Activated T-cell treated with anti-CD3 and anti-CD28 coated beads, Interleukin-2, amount 50 U/mL, for 72 hours (primary cell): Measurements from ENCODE around the gene SPAG9. TPM values are rescaled to one million over a fixed set of nuclear protein-coding genes. Genes with fewer than 3 reads are reported as not detected.
A peak's percentile ranks its signal among the peaks of the same experiment; 100 is the strongest.

Source experiments
- ATAC-seq, 2 donors: fragments of 150-1000 bp; cut with Tn5 transposase; replicated peaks in 1 of 2; 2 replicates each; pipeline ENCODE4 v1.10.0; 2021; ENCODE audit warnings: moderate library complexity in 2 of 2, mild to moderate bottlenecking in 1 of 2
- DNase-seq, 2 donors: peaks; one replicate each; pipeline ENCODE4 v3.0.0; 2021 to 2022; ENCODE audit warnings: mixed read lengths in 1 of 2
- H3K27ac Mint-ChIP-seq: one replicate; pipeline ENCODE4 v1.8.0; 2022; ENCODE audit warnings: mild to moderate bottlenecking, moderate library complexity, mixed read lengths
- H3K27me3 Mint-ChIP-seq: one replicate; pipeline ENCODE4 v1.8.0; 2022; ENCODE audit warnings: low read depth, mixed read lengths
- H3K36me3 Mint-ChIP-seq, 2 donors: one replicate each; pipeline ENCODE4 v1.8.0; 2022; ENCODE audit warnings: mixed read lengths in 2 of 2, mild to moderate bottlenecking in 1 of 2; ENCODE audit not compliant: insufficient read depth in 2 of 2
- H3K4me1 Mint-ChIP-seq: one replicate; pipeline ENCODE4 v1.8.0; 2022; ENCODE audit warnings: low read depth, mixed read lengths
- H3K4me3 Mint-ChIP-seq, 2 donors: one replicate each; pipeline ENCODE4 v1.8.0; 2022; ENCODE audit warnings: mild to moderate bottlenecking in 2 of 2, mixed read lengths in 2 of 2, moderate library complexity in 2 of 2
- H3K9me3 Mint-ChIP-seq, 2 donors: one replicate each; pipeline ENCODE4 v1.8.0; 2022; ENCODE audit warnings: mixed read lengths in 2 of 2
- total RNA-seq, 2 donors: library from RNA; stranded (reverse); gene quantifications; one replicate each; pipeline ENCODE4 v1.2.3, GENCODE V29; 2022

Gene SPAG9
- total RNA-seq, 2 donors from 2014 or later = 55.0 to 69.8 TPM

GRCh38 chr17:51032850-51033249 lies 87.8 kb downstream of the SPAG9 start:
- H3K9me3 Mint-ChIP-seq = no peaks in the 10 kb centered on the region
- H3K27ac Mint-ChIP-seq = peak overlapping the region; percentile 25
- no peak overlapping the region for H3K4me3 Mint-ChIP-seq
- peaks cover 0 to 4% of the 10 kb centered on the region in 2 donors for H3K36me3 Mint-ChIP-seq
- no peaks in the 10 kb centered on the region for H3K27me3 Mint-ChIP-seq
- H3K4me1 Mint-ChIP-seq = peaks cover 47% of the 10 kb centered on the region
- ATAC-seq (peak in 1 of 2 donors; percentile 41), DNase-seq (no peak)

- H3K27ac Mint-ChIP-seq = peak overlapping the region; percentile 94
- peaks cover 29% of the 10 kb centered on the region for H3K4me1 Mint-ChIP-seq
- no peaks in the 10 kb centered on the region for H3K27me3 Mint-ChIP-seq
- H3K36me3 Mint-ChIP-seq = peaks cover 0 to 4% of the 10 kb centered on the region in 2 donors
- no peak for DNase-seq
- peak; percentile 85 to 92 for ATAC-seq
- no peaks in the 10 kb centered on the region for H3K9me3 Mint-ChIP-seq
- H3K4me3 Mint-ChIP-seq = peak overlapping the region; percentile 43 to 71
Observed at GRCh38 chr17:51029568-51030463, 90.9 kb downstream of the SPAG9 start.

- H3K27ac Mint-ChIP-seq = peak overlapping the region; percentile 94
- DNase-seq (no peak), ATAC-seq (no peak)
- no peaks in the 10 kb centered on the region for H3K27me3 Mint-ChIP-seq
- peaks cover 0 to 4% of the 10 kb centered on the region in 2 donors for H3K36me3 Mint-ChIP-seq
- peaks cover 24% of the 10 kb centered on the region for H3K4me1 Mint-ChIP-seq
- no peaks in the 10 kb centered on the region for H3K9me3 Mint-ChIP-seq
- H3K4me3 Mint-ChIP-seq = peak overlapping the region; percentile 43 to 71
Observed at GRCh38 chr17:51029142-51029541, 91.5 kb downstream of the SPAG9 start.

GRCh38 chr17:51028176-51028863 lies 92.3 kb downstream of the SPAG9 start:
- H3K27ac Mint-ChIP-seq = no peak overlapping the region
- peaks cover 0 to 4% of the 10 kb centered on the region in 2 donors for H3K36me3 Mint-ChIP-seq
- peaks cover 24% of the 10 kb centered on the region for H3K4me1 Mint-ChIP-seq
- peak in 1 of 2 donors; percentile 18 for ATAC-seq
- no peaks in the 10 kb centered on the region for H3K9me3 Mint-ChIP-seq
- peak overlapping the region in 1 of 2 donors; percentile 71 for H3K4me3 Mint-ChIP-seq
- DNase-seq = no peak
- no peaks in the 10 kb centered on the region for H3K27me3 Mint-ChIP-seq

GRCh38 chr17:51018541-51018940 lies 102.1 kb downstream of the SPAG9 start:
- Mint-ChIP-seq H3K27ac (peak overlapping the region; percentile 50), H3K4me1 (peaks cover 5% of the 10 kb centered on the region), H3K9me3 (no peaks in the 10 kb centered on the region), H3K27me3 (no peaks in the 10 kb centered on the region), H3K36me3 (peaks cover 0 to 3% of the 10 kb centered on the region in 2 donors), H3K4me3 (no peak overlapping the region)
- no peak for DNase-seq
- ATAC-seq = no peak

GRCh38 chr17:51017270-51017669 lies 103.4 kb downstream of the SPAG9 start:
- H3K4me1 Mint-ChIP-seq = peaks cover 5% of the 10 kb centered on the region
- ATAC-seq (no peak), DNase-seq (no peak)
- H3K27me3 Mint-ChIP-seq = no peaks in the 10 kb centered on the region
- no peak overlapping the region for H3K4me3 Mint-ChIP-seq
- H3K36me3 Mint-ChIP-seq = peaks cover 0 to 3% of the 10 kb centered on the region in 2 donors
- no peak overlapping the region for H3K27ac Mint-ChIP-seq
- H3K9me3 Mint-ChIP-seq = no peaks in the 10 kb centered on the region

- H3K27me3 Mint-ChIP-seq = no peaks in the 10 kb centered on the region
- ATAC-seq (no peak), DNase-seq (no peak)
- H3K4me1 Mint-ChIP-seq = peaks cover 5% of the 10 kb centered on the region
- H3K9me3 Mint-ChIP-seq = no peaks in the 10 kb centered on the region
- H3K36me3 Mint-ChIP-seq = peaks cover 0 to 3% of the 10 kb centered on the region in 2 donors
- H3K27ac Mint-ChIP-seq = no peak overlapping the region
- H3K4me3 Mint-ChIP-seq = no peak overlapping the region
Observed at GRCh38 chr17:51016099-51016498, 104.6 kb downstream of the SPAG9 start.

GRCh38 chr17:51015145-51015558 lies 105.5 kb downstream of the SPAG9 start:
- H3K27me3 Mint-ChIP-seq = no peaks in the 10 kb centered on the region
- H3K4me1 Mint-ChIP-seq = peaks cover 5% of the 10 kb centered on the region
- DNase-seq (no peak), ATAC-seq (no peak)
- peaks cover 1 to 3% of the 10 kb centered on the region in 2 donors for H3K36me3 Mint-ChIP-seq
- H3K9me3 Mint-ChIP-seq = no peaks in the 10 kb centered on the region
- H3K4me3 Mint-ChIP-seq = no peak overlapping the region
- H3K27ac Mint-ChIP-seq = peak overlapping the region; percentile 94

GRCh38 chr17:51014129-51014528 lies 106.5 kb downstream of the SPAG9 start:
- H3K9me3 Mint-ChIP-seq = no peaks in the 10 kb centered on the region
- no peak for ATAC-seq
- H3K27ac Mint-ChIP-seq = no peak overlapping the region
- no peak for DNase-seq
- no peak overlapping the region for H3K4me3 Mint-ChIP-seq
- H3K4me1 Mint-ChIP-seq = peaks cover 5% of the 10 kb centered on the region
- H3K27me3 Mint-ChIP-seq = no peaks in the 10 kb centered on the region
- peaks cover 1 to 3% of the 10 kb centered on the region in 2 donors for H3K36me3 Mint-ChIP-seq

- no peak for DNase-seq
- Mint-ChIP-seq H3K36me3 (peaks cover 1 to 3% of the 10 kb centered on the region in 2 donors), H3K4me3 (no peak overlapping the region), H3K4me1 (peaks cover 5% of the 10 kb centered on the region), H3K27ac (no peak overlapping the region), H3K27me3 (no peaks in the 10 kb centered on the region), H3K9me3 (no peaks in the 10 kb centered on the region)
- no peak for ATAC-seq
Observed at GRCh38 chr17:51013322-51013721, 107.3 kb downstream of the SPAG9 start.

GRCh38 chr17:51012538-51012937 lies 108.1 kb downstream of the SPAG9 start:
- Mint-ChIP-seq H3K36me3 (peaks cover 1 to 3% of the 10 kb centered on the region in 2 donors), H3K27ac (no peak overlapping the region), H3K4me3 (no peak overlapping the region), H3K27me3 (no peaks in the 10 kb centered on the region), H3K4me1 (peaks cover 5% of the 10 kb centered on the region), H3K9me3 (no peaks in the 10 kb centered on the region)
- ATAC-seq = no peak
- no peak for DNase-seq

GRCh38 chr17:51010173-51010675 lies 110.4 kb downstream of the SPAG9 start:
- Mint-ChIP-seq H3K27me3 (no peaks in the 10 kb centered on the region), H3K27ac (peak overlapping the region; percentile 4), H3K36me3 (peaks cover 2 to 5% of the 10 kb centered on the region in 2 donors), H3K4me3 (no peak overlapping the region), H3K9me3 (no peaks in the 10 kb centered on the region), H3K4me1 (peaks cover 5% of the 10 kb centered on the region)
- DNase-seq = no peak
- no peak for ATAC-seq

- peaks cover 5% of the 10 kb centered on the region in 2 donors for H3K36me3 Mint-ChIP-seq
- H3K9me3 Mint-ChIP-seq = no peaks in the 10 kb centered on the region
- ATAC-seq = no peak
- H3K27me3 Mint-ChIP-seq = no peaks in the 10 kb centered on the region
- no peak overlapping the region for H3K4me3 Mint-ChIP-seq
- peaks cover under 1% of the 10 kb centered on the region for H3K4me1 Mint-ChIP-seq
- peak overlapping the region; percentile 66 for H3K27ac Mint-ChIP-seq
- no peak for DNase-seq
Observed at GRCh38 chr17:51006601-51007000, 114.1 kb downstream of the SPAG9 start.
